GM19239 (cell line): ENCODE measurements around the gene BRD3.

ENCODE experiments used
- DNase-seq: peaks from one replicate; pipeline ENCODE4 v3.0.0; 2011; ENCODE audit warnings: low spot score; ENCODE audit not compliant: insufficient read length
- FAIRE-seq: peaks from 2 replicates; lab custom pipeline; 2011; peaks lifted over from hg19 to GRCh38; lab: Jason Lieb, UNC

Gene BRD3

GRCh38 chr9:134056483-134057306, 11.1 kb downstream of the BRD3 start:
- FAIRE-seq, result no peak
- DNase-seq, result no peak

DNA sequence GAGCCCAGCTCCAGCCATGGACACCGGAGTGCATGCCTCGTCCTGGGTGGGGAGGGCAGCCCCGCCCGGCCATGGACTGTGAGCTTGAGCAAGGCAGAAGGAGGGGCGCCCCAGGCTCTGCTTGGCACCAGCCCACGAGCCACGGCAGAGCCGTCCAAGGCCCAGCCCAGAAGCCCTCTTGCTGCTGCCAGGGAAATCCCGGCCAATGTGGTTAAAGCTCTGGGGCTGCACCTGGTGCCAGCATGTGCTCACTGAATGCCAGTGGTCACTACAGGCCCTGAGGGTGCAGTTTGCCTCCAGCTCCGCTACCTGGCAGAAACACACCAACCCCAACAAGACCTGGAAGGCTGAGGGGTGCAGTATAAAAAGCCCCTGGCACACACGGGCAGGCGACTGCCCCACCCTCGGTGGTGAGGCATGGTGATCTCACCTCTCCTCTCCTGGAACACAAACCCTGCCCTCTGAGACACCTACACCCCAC, 11.8 kb downstream of the BRD3 start:
- DNase-seq, result no peak
- no peak for FAIRE-seq

DNA sequence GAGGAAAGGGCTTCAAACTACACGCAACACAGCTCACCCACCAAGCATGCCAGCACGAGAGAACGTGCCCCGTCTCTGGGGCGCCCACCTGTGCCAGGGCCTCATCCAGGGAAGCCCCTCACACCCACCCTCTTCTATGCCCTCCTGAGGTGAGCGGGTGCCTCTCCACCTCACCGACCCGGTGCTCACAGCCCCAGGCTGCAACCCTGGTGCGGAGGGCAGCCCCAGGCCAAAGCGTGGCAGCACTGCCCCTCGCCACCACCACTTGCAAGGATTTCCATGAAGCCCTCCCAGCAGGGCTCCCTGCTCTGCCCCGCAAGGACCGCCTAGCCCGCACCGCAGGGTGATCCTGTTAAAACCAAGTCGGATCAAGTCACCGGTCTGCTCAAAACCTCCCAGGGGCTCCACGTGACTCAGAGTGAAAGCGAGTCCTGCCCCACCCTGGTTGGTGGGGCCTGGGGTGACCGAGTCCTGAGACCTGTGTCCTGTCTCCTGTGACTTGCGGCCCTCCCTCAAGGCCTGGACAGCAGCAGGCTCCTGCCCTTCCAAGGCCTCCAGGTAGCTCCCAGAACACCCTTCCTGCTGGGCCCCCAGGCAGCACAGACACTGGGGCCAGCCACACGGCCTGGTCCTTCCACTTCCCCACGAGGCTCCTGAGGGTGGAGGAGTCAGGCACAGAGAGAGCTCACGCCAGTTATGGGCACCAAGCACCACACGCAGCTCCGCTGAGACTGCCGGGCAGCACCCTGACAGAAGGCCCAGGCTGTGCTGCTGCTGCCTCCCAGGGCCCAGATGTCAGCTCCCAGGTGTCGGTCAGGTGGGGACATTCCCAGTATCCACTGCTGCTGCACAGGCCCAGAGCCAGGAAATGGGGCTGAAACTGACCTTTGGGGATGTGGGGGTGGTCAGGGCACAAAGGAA, 12.7 kb downstream of the BRD3 start:
- DNase-seq (no peak), FAIRE-seq (no peak)

DNA sequence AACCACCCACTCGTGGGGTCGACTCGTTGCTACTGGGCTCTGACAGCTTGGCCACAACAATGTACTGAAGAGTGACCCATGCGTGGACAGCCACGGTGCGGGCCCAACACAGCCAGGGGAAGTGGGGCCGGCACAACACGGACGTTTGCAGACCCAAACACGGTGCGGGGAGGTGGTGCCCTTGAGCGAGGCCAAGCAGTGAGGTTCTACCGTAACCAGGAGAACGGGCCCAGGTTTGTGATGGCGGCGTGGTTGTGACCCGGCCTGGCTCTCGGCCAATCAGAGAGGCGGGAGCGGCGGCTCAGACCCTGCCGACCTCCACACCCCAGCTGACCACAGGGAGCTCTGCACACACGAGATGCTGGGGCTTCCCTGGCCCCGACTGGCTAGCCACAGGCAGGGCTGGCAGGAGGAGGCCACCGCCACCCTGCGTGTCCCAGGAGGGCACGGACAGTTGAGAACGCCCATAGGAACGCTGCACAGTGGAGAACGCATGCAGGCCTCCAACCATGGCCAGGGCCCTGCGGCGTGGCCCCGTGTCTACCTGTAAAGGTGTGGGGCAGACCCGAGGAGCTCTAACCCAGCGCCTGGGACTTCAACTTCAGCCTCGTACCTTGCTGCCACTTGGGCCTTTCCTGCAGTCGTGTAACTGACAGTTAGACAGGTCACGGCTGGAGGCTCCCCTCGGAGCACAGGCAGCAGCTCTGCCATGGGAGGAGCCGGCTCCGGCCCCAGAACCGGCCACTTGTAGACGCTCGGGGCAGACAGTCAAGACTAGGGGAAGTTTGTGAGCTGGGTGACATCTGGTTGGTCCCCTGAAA, 13.7 kb downstream of the BRD3 start:
- no peak for FAIRE-seq
- DNase-seq, result no peak

DNA sequence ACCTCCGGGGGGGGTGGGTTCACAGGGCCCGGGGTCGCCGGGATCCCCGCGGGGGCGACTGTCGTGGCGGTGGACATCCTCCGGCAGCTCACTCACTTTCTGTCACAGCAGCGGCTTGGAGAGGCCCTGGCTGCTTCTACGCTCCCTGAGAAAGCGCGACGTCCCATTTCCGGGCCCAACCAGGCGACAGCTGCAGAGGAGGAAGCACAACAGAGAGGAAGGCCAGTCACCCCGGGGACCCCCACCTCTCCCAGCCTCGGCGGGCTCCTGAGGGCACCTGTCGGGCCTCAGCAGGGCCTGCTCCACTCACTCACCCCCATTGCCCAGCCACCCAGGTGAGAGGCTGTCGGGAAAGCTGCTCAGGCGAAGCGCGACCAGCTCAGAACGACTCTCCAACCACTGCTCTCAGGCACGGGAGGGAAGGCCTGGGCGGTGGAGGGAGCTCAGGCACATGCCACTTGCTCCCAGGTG, 14.4 kb downstream of the BRD3 start:
- DNase-seq, result no peak
- FAIRE-seq, result no peak

GRCh38 chr9:134052941-134053340, 14.9 kb downstream of the BRD3 start:
- FAIRE-seq (no peak), DNase-seq (no peak)

DNA sequence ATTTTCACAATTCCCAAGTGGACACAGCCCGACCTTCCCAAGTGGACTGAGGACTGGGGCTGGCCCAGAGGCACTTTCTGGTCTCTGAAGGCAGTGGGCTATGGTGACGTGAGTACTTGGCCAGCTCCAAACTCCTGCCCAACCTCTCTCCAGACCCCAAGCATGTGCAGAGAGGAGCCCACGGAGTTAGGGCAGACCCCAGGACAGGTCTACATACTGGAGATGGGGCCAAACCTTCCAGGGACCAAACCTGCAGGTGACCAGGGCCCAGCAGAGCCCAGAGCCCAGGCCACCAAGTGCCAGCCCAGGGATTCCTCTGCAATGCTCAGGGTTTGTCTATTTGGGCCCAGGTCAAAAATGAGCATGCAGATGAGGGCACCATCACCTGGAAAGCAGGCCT, 15.3 kb downstream of the BRD3 start:
- FAIRE-seq (no peak), DNase-seq (no peak)

DNA sequence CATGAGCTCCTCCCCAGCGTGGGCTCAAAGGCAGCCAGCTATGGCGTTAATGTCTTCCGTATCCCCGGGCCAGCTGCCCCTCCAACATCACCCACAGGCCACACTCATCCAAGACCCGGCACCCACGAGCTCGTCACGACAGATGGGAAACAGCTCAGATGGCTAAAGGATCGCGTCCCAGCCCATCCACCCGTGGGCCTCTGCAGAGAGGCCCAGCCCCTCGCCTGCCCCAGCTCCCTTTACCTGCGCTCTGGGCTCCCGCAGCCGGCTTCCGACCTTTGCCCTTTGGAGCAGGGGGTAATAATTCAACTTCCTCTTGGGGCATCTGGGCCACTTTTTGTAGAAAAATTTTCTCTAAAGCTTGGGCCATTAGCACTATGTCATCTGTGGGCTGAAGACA, 16.5 kb downstream of the BRD3 start:
- DNase-seq, result no peak
- FAIRE-seq, result no peak

GRCh38 chr9:134050726-134051125, 17.1 kb downstream of the BRD3 start:
- FAIRE-seq (no peak), DNase-seq (no peak)

- FAIRE-seq, result no peak
These were observed 17.8 kb downstream of the BRD3 start for GRCh38 chr9:134049772-134050588.

DNA sequence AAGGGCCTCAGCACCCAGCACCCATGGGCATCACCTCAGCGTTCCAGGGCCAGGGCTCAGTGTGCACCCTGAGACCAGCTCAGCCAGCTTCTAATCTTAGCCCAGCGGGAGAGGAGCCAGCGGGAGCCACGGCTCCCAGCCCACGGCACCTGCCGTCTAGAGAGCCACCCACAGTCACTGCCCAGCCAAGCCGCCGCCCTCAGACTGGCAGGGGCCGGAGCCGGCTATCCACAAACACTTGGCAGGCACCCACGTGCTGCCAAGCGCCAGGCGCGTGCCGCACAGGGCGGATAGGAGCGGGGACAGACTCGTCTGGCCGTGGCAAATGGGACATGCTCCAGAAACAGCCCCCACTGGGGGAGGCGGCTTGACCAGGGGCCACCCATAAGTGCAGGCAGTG, 18.6 kb downstream of the BRD3 start:
- FAIRE-seq, result no peak

More at GRCh38 chr9:134049772-134050588, 17.8 kb downstream of the BRD3 start:
- no peak for DNase-seq

GRCh38 chr9:134048582-134048968, 19.3 kb downstream of the BRD3 start:
- no peak for DNase-seq
- no peak for FAIRE-seq

More for the DNA sequence above, 18.6 kb downstream of the BRD3 start:
- DNase-seq, result no peak

DNA sequence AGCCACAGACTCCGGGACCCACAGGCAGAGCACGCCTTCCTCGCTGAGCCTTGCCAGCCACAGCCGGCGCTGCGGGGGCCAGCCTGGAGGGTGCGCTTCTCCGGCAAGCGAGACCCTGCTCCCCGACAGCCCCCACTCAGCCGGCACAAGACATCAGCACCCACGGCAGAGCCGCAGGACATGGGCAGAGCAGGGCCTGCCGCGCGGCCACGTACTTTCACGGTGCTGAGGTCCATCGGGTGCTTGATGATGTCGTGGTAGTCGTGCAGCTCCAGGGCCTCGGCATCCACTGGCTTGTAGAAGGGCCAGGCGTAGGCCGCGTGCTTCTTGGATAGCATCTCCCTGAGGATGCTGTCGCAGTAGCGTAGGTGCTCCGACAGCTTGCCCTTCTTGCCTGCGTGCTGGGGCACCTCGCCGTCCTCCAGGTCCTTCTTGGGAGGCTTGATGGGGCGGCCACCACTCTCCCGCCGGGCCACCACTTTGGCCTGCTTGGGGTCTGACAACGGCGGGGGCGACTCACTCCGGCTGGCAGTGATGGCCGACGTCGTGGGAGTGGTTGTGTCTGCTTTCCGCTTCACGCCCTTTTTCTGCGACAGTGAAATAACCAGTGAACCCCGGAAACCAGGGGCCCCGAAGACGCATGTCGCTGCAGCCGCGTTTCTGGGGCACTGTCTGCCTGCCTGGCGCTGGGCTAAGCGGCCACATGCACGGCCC, 19.8 kb downstream of the BRD3 start:
- DNase-seq, result no peak
- FAIRE-seq, result no peak

GRCh38 chr9:134046894-134047681, 20.7 kb downstream of the BRD3 start:
- FAIRE-seq (no peak), DNase-seq (no peak)

DNA sequence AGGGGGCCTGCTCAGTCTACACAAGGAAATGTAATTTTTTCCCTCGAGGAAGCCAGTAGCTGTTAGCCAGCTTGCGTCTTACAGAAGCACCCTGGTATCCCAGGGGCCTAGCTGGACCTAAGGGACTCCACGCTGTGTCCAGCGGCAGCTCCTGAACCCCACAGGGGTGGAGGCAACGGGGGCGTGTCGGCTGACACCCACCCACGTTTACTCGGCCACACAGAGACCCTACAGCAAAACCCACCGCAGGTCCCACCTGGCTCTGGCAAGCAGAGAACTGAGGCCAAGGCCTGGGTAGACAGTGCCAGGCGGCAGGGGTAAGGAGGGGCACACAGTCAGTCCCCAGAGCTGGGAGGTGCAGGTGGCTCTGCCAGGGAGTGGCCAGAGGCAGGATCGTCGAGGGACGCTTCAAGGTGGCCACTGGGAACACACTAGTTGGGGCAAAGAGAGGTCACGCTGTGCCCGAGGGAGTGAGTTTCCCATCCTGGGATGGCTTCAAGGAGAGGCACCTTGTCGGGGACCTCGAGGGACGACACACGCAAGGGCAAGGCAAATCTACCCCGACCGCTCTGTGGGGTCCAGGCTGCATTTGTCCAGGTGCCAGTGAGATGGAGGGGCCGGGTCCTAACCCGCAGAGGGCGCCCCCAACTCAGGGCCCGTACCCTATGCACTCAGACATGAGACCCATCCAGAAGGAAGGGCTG, 21.8 kb downstream of the BRD3 start:
- DNase-seq, result no peak

GRCh38 chr9:134044944-134045343, 22.9 kb downstream of the BRD3 start:
- no peak for FAIRE-seq
- no peak for DNase-seq

More for the DNA sequence above, 21.8 kb downstream of the BRD3 start:
- no peak for FAIRE-seq

GRCh38 chr9:134043531-134043988, 24.3 kb downstream of the BRD3 start:
- no peak for DNase-seq
- FAIRE-seq, result no peak
